ENCODE measurements around the gene SLC26A8.
A peak's percentile ranks its signal among the peaks of the same experiment; 100 is the strongest.

DNA sequence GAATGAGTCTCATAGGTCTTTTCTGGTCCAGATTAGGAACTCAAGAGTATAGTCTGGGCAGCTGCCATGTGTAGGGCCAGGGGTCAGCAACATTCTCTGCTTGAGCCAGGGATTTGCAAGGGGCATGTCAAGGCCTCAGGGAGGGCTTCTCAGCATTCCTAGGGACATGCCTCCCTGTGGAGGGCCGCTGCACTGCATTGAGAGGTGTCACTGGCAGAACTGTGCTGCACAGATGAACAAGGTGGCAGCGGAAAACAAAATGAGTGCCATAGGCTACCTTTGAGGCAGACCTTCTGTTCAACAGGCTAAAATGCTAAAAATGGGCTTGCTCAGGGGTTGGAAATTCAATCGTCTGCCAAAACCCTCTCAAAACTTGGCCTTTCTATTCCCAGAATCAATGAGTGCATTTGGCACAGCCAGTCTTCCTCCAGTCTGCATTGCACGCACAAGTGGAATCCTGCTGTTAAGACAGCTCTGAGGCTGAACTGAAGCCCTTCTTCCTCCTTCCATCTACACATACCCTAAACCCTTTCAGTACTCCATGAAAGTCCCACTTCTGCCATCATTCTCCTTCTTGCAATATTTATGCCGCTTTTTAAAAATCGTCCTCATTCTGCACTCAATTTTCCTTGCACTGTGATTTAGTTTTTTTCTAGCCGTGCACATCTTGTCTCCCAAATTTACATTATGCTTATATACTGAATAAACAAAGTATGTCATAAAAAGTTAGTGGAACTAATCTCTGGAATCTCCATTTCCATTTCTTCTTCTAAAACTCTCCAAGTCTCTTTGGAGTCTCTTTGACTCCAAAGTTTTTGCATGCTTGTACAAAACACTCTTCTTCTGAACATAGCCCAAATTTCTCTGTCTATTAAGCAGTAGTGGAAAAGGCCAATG is 51.7 kb downstream of the SLC26A8 start:
- TF ChIP-seq, protein P1, sequence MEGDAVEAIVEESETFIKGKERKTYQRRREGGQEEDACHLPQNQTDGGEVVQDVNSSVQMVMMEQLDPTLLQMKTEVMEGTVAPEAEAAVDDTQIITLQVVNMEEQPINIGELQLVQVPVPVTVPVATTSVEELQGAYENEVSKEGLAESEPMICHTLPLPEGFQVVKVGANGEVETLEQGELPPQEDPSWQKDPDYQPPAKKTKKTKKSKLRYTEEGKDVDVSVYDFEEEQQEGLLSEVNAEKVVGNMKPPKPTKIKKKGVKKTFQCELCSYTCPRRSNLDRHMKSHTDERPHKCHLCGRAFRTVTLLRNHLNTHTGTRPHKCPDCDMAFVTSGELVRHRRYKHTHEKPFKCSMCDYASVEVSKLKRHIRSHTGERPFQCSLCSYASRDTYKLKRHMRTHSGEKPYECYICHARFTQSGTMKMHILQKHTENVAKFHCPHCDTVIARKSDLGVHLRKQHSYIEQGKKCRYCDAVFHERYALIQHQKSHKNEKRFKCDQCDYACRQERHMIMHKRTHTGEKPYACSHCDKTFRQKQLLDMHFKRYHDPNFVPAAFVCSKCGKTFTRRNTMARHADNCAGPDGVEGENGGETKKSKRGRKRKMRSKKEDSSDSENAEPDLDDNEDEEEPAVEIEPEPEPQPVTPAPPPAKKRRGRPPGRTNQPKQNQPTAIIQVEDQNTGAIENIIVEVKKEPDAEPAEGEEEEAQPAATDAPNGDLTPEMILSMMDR (IDR thresholded peaks at IDR 0.05; ENCODE audit: low read depth, low read length, missing input control) = no peak
- TF ChIP-seq TAF1 (conservative IDR thresholded peaks at IDR 0.05) = no peak
- no peak for TF ChIP-seq REST (IDR thresholded peaks at IDR 0.05)
- no peak for TF ChIP-seq RAD21 (IDR thresholded peaks at IDR 0.05)
- TF ChIP-seq YY1 (IDR thresholded peaks at IDR 0.05) = peak; percentile 44
- no peak for TF ChIP-seq ZBTB33 (IDR thresholded peaks at IDR 0.05)
- TF ChIP-seq, protein P2, sequence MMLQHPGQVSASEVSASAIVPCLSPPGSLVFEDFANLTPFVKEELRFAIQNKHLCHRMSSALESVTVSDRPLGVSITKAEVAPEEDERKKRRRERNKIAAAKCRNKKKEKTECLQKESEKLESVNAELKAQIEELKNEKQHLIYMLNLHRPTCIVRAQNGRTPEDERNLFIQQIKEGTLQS (IDR thresholded peaks at IDR 0.05) = no peak
- no peak for TF ChIP-seq MAX (IDR thresholded peaks at IDR 0.05)

Measured in liver (tissue), 3 donors.